ENCODE data around the gene C10orf62. TPM values are rescaled to one million over a fixed set of nuclear protein-coding genes. Genes with fewer than 3 reads are reported as not detected.

Gene C10orf62
- total RNA-seq, 1 experiment from 2014 or later, result not detected

DNA sequence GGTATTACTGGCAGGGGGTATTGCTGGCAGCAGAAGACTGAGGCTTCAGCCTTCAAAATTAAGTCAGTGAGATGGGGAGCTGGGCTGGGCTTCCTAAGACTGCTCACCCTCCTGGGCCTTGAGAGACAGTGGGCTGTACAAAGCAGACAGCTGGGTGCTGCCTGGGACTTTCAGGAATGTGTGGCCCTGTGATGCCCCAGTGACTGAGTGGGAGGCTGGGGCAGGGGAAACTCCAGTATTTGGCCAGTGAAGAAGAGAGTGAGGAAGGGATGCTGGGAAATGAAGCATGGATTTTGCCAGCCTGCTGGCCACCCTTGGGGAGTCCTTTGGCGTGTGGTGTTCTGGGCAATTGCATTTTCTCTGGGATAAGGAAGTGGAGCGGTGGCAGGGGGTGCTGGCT lies 16.5 kb upstream of the C10orf62 start (continued):
- TF ChIP-seq RELA (CRISPR knock-in tag; IDR thresholded peaks at IDR 0.05; ENCODE audit: borderline replicate concordance) (no peak), ZNF121 (CRISPR knock-in tag; IDR thresholded peaks at IDR 0.05) (no peak), ZNF232 (CRISPR knock-in tag; IDR thresholded peaks at IDR 0.05) (no peak), OVOL2 (CRISPR knock-in tag; IDR thresholded peaks at IDR 0.05; ENCODE audit: borderline replicate concordance) (no peak), EMX1 (CRISPR knock-in tag; IDR thresholded peaks at IDR 0.05) (no peak), HMGA2 (CRISPR knock-in tag; IDR thresholded peaks at IDR 0.05) (no peak), JAZF1 (CRISPR knock-in tag; IDR thresholded peaks at IDR 0.05) (no peak), ZNF317 (CRISPR knock-in tag; IDR thresholded peaks at IDR 0.05; ENCODE audit: borderline replicate concordance, low read depth) (no peak)
- TF ChIP-seq, protein P1, sequence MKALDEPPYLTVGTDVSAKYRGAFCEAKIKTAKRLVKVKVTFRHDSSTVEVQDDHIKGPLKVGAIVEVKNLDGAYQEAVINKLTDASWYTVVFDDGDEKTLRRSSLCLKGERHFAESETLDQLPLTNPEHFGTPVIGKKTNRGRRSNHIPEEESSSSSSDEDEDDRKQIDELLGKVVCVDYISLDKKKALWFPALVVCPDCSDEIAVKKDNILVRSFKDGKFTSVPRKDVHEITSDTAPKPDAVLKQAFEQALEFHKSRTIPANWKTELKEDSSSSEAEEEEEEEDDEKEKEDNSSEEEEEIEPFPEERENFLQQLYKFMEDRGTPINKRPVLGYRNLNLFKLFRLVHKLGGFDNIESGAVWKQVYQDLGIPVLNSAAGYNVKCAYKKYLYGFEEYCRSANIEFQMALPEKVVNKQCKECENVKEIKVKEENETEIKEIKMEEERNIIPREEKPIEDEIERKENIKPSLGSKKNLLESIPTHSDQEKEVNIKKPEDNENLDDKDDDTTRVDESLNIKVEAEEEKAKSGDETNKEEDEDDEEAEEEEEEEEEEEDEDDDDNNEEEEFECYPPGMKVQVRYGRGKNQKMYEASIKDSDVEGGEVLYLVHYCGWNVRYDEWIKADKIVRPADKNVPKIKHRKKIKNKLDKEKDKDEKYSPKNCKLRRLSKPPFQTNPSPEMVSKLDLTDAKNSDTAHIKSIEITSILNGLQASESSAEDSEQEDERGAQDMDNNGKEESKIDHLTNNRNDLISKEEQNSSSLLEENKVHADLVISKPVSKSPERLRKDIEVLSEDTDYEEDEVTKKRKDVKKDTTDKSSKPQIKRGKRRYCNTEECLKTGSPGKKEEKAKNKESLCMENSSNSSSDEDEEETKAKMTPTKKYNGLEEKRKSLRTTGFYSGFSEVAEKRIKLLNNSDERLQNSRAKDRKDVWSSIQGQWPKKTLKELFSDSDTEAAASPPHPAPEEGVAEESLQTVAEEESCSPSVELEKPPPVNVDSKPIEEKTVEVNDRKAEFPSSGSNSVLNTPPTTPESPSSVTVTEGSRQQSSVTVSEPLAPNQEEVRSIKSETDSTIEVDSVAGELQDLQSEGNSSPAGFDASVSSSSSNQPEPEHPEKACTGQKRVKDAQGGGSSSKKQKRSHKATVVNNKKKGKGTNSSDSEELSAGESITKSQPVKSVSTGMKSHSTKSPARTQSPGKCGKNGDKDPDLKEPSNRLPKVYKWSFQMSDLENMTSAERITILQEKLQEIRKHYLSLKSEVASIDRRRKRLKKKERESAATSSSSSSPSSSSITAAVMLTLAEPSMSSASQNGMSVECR (CRISPR knock-in tag; IDR thresholded peaks at IDR 0.05; ENCODE audit: borderline replicate concordance), result no peak
- TF ChIP-seq, protein P2, sequence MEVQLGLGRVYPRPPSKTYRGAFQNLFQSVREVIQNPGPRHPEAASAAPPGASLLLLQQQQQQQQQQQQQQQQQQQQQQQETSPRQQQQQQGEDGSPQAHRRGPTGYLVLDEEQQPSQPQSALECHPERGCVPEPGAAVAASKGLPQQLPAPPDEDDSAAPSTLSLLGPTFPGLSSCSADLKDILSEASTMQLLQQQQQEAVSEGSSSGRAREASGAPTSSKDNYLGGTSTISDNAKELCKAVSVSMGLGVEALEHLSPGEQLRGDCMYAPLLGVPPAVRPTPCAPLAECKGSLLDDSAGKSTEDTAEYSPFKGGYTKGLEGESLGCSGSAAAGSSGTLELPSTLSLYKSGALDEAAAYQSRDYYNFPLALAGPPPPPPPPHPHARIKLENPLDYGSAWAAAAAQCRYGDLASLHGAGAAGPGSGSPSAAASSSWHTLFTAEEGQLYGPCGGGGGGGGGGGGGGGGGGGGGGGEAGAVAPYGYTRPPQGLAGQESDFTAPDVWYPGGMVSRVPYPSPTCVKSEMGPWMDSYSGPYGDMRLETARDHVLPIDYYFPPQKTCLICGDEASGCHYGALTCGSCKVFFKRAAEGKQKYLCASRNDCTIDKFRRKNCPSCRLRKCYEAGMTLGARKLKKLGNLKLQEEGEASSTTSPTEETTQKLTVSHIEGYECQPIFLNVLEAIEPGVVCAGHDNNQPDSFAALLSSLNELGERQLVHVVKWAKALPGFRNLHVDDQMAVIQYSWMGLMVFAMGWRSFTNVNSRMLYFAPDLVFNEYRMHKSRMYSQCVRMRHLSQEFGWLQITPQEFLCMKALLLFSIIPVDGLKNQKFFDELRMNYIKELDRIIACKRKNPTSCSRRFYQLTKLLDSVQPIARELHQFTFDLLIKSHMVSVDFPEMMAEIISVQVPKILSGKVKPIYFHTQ (CRISPR knock-in tag; IDR thresholded peaks at IDR 0.05), result no peak

DNA sequence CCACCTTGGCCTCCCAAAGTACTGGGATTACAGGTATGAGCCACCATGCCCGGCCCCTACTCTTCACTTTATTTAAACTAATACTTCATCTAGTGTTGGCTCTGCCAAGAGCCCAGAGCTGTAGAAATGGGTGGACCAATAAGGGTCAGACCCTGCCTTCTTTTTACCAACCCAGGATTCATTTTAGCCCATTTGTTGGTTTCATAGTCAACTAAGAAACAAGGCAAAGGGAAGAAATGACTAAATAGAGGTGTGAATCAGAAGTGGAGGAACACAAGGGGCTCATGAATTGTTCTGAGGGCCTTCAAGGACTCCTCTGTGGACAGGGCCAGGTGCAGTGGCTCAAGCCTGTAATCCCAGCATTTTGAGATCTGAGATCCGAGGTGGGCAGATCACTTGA lies 15.8 kb upstream of the C10orf62 start:
- ChIA-PET CTCF (interaction anchor here (1.2 to 2.2 kb wide), 2 partner anchors 10 to 14 kb away, joined by 3 to 32 read pairs; partner anchors contain the start of gene HOGA1), POLR2A (no interaction called here)
- Mint-ChIP-seq H3K4me1 (peaks cover 5% of the 10 kb centered on the region), H3K27ac (no peak overlapping the region), H3K4me3 (no peak overlapping the region), H3K27me3 (ENCODE audit: low read depth) (no peaks in the 10 kb centered on the region), H3K9me3 (no peaks in the 10 kb centered on the region), H3K36me3 (0 out of 2 replicates have a peak, but pooled peaks cover 5% of the 10 kb centered on the region)
- DNase-seq (ENCODE audit: low spot score), result no peak
- no peak for ATAC-seq
- TF ChIP-seq IRF2 (CRISPR knock-in tag; IDR thresholded peaks at IDR 0.05; ENCODE audit: borderline replicate concordance, low read depth), result no peak
- TF ChIP-seq, protein P3, sequence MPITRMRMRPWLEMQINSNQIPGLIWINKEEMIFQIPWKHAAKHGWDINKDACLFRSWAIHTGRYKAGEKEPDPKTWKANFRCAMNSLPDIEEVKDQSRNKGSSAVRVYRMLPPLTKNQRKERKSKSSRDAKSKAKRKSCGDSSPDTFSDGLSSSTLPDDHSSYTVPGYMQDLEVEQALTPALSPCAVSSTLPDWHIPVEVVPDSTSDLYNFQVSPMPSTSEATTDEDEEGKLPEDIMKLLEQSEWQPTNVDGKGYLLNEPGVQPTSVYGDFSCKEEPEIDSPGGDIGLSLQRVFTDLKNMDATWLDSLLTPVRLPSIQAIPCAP (CRISPR knock-in tag; IDR thresholded peaks at IDR 0.05), result no peak
- TF ChIP-seq SOX15 (CRISPR knock-in tag; IDR thresholded peaks at IDR 0.05), result no peak
- no peak for TF ChIP-seq TEAD4 (CRISPR knock-in tag; IDR thresholded peaks at IDR 0.05)
- TF ChIP-seq ATF1 (CRISPR knock-in tag; IDR thresholded peaks at IDR 0.05), result no peak
- no peak for TF ChIP-seq SMAD3 (CRISPR knock-in tag; IDR thresholded peaks at IDR 0.05; ENCODE audit: borderline replicate concordance)
- no peak for TF ChIP-seq CREB1 (CRISPR knock-in tag; IDR thresholded peaks at IDR 0.05)
- TF ChIP-seq ZNF396 (CRISPR knock-in tag; IDR thresholded peaks at IDR 0.05; ENCODE audit: borderline replicate concordance), result no peak
- no peak for TF ChIP-seq GTF2I (CRISPR knock-in tag; conservative IDR thresholded peaks at IDR 0.05)
- no peak for TF ChIP-seq NFE2L1 (CRISPR knock-in tag; IDR thresholded peaks at IDR 0.05)
- no peak for TF ChIP-seq FOXP1 (CRISPR knock-in tag; IDR thresholded peaks at IDR 0.05; ENCODE audit: borderline replicate concordance)
- TF ChIP-seq SP1 (CRISPR knock-in tag; conservative IDR thresholded peaks at IDR 0.05), result no peak
- TF ChIP-seq, protein P4, sequence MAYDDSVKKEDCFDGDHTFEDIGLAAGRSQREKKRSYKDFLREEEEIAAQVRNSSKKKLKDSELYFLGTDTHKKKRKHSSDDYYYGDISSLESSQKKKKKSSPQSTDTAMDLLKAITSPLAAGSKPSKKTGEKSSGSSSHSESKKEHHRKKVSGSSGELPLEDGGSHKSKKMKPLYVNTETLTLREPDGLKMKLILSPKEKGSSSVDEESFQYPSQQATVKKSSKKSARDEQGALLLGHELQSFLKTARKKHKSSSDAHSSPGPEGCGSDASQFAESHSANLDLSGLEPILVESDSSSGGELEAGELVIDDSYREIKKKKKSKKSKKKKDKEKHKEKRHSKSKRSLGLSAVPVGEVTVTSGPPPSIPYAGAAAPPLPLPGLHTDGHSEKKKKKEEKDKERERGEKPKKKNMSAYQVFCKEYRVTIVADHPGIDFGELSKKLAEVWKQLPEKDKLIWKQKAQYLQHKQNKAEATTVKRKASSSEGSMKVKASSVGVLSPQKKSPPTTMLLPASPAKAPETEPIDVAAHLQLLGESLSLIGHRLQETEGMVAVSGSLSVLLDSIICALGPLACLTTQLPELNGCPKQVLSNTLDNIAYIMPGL (CRISPR knock-in tag; IDR thresholded peaks at IDR 0.05), result no peak
- TF ChIP-seq, protein P5, sequence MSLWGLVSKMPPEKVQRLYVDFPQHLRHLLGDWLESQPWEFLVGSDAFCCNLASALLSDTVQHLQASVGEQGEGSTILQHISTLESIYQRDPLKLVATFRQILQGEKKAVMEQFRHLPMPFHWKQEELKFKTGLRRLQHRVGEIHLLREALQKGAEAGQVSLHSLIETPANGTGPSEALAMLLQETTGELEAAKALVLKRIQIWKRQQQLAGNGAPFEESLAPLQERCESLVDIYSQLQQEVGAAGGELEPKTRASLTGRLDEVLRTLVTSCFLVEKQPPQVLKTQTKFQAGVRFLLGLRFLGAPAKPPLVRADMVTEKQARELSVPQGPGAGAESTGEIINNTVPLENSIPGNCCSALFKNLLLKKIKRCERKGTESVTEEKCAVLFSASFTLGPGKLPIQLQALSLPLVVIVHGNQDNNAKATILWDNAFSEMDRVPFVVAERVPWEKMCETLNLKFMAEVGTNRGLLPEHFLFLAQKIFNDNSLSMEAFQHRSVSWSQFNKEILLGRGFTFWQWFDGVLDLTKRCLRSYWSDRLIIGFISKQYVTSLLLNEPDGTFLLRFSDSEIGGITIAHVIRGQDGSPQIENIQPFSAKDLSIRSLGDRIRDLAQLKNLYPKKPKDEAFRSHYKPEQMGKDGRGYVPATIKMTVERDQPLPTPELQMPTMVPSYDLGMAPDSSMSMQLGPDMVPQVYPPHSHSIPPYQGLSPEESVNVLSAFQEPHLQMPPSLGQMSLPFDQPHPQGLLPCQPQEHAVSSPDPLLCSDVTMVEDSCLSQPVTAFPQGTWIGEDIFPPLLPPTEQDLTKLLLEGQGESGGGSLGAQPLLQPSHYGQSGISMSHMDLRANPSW (CRISPR knock-in tag; conservative IDR thresholded peaks at IDR 0.05; ENCODE audit: low read depth), result no peak

All from WTC11 (cell line).